ENCODE results near the gene CPED1.

- TF ChIP-seq RAD51 (IDR thresholded peaks at IDR 0.05) (no peak), KDM1A (IDR thresholded peaks at IDR 0.05; ENCODE audit: borderline replicate concordance) (no peak), FOXK2 (IDR thresholded peaks at IDR 0.05) (no peak), NFYB (IDR thresholded peaks at IDR 0.05; ENCODE audit: insufficient read depth, low read depth, low read length) (no peak)
Measured at GRCh38 chr7:121088870-121089269, 100.4 kb downstream of the CPED1 start.
